ENCODE results near the gene HEATR5B.
A peak's percentile ranks its signal among the peaks of the same experiment; 100 is the strongest.
"Not testable (repeated sequence)": the region's sequence is repeated elsewhere in the genome, so short reads cannot be mapped to it uniquely, and the experiment has no call there.

HEATR5B gene

DNA sequence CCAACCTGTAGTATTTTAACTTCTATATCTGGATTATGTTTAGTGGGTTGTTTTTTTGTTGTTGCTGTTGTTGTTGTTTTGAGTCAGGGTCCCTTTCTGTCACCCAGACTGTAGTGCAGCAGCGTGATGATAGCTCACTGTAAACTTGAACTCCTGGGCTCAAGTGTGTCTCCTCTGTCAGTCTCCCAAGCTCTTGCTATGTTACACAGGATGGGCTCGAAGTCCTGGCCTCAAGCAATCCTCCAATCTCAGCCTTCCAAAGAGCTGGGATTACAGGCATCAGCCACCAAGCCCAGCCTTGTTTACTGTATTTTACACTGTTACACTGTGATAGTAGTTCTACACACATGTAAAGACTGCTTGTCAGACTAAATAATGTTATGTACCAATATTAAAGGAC lies 108.1 kb downstream of the HEATR5B start:
- DNase-seq: no peak

DNA sequence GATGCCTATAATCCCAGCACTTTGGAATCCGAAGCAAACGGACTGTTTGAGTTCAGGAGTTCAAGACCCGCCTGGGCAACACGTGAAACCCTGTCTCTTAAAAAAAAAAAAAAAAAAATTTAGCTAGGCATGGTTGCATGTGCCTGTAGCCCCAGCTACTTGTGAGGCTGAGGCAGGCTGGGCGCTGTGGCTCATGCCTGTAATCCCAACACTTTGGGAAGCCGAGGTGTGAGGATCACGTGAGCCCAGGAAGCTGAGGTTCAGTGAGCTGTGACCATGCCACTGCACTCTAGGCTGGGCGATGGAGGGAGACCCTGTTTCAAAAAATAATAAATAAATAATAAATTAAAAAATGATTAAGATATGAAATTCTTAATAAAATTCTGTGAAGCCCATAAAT lies 108.9 kb downstream of the HEATR5B start:
- DNase-seq: no peak

DNA sequence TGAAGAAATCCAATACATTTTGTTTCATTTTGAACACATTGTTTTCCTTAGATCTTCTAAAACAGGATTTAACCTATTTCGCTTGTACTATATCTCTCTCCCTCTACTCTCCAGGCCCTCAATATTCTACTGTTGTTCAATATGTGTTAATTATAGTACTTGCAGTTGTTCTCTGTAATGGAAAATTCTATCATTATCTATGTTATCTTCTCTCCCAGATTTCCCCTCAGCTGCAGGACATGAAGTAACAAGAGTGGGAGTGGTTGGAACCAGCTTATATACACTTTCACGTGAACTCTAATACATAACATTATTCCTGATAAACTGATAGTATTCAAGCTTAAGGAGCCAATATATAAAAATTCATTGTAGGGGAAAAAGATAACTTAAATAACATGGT lies 110.9 kb downstream of the HEATR5B start:
- DNase-seq: no peak

- no peak for DNase-seq
Measured at GRCh38 chr2:36971990-36972389, 112.2 kb downstream of the HEATR5B start.

- DNase-seq: no peak
Measured at GRCh38 chr2:36967236-36967876, 116.8 kb downstream of the HEATR5B start.

- DNase-seq: peak; percentile 98
Measured at GRCh38 chr2:36966370-36967235, 117.6 kb downstream of the HEATR5B start, which contains the start of gene STRN. Gene STRN, minus strand, starts transcription at chr2:36966536. Its CDS starts 73 bp downstream, at chr2:36966463.

DNA sequence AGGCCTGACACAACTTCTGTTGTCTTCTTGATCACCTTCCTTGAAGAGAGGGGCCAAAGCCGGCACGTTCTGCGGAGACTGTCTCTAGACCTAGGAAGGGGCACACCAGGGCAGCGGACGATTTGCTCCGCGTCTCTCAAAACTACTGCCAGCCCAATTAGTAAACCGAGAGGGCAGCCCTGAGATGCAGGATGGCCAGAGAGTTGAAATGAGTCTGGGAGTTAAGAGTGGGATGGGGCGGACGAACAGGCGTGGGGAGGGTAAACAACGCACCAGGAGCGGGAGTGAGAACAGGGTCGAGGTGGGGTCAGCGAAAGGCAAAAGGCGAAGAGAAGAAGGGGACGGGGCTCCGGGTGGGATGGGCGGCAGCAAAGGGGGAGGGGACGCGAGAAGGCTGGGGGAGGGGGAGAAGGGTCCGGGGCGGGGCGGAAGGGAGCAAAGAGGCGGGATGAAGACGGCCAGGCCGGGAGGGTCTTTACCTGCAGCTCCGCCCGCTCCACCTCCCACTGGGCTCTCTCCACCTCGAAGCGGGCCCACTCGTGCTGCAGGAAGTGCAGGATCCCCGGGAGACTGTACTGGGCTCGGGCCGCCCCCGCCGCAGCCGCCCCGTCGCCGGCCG lies 118.3 kb downstream of the HEATR5B start:
- peak; percentile 20 for DNase-seq

- no peak for DNase-seq
Measured at GRCh38 chr2:36965206-36965605, 119.0 kb downstream of the HEATR5B start.

GRCh38 chr2:36964496-36965058 lies 119.6 kb downstream of the HEATR5B start:
- DNase-seq: no peak

DNA sequence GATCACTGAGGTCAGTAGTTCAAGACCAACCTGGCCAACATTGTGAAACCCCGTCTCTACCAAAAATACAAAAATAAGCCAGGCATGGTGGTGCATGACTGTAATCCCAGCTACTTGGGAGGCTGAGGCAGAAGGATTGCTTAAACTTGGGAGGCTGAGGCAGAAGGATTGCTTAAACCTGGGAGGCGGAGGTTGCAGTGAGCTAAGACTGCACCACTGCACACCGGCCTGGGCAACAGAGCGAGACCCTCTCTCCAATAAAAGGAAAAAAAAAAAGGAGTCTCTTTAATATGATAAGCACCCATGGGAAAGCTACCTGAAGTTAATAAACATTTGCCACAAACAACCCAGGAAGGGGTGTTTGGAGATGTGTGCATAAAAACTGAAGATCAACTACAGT lies 120.4 kb downstream of the HEATR5B start:
- DNase-seq: no peak

DNA sequence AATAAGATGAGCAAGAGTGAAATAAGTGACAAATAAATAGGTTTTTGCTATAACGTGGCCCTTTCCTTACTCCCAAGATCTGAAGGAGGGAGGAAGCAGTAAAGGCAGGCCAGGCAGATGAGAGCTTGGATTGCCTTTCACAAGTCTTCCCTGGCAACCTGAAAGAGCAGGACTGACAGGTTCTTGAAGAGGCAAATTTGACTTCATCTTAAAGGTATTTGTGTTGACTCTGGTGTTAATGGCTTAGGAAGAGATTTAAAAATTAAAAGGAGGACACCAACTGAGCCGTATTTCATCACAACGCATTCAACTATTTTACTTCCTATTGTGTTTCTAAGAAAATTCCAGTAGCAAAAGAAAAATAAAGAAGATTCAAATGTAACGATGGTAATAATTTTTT lies 121.1 kb downstream of the HEATR5B start:
- no peak for DNase-seq

DNA sequence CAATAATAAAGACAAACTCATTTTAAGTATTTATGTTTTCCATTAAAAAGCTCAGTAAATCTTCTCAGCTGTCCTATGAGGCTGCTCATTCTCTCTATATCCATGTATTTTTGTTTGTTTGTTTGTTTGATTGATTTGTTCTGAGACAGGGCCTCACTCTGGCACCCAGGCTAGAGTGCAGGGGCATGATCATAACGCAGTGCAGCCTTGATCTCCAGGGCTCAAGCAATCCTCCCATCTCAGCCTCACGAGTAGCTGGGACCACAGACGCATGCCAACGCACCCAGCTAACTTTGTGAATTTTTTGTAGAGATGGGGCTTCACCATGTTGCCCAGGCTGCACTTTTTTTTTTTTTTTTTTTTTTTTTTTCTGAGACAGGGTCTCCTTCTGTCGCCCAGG lies 123.4 kb downstream of the HEATR5B start:
- DNase-seq: no peak

GRCh38 chr2:36960005-36960675 lies 124.0 kb downstream of the HEATR5B start:
- no peak for DNase-seq

DNA sequence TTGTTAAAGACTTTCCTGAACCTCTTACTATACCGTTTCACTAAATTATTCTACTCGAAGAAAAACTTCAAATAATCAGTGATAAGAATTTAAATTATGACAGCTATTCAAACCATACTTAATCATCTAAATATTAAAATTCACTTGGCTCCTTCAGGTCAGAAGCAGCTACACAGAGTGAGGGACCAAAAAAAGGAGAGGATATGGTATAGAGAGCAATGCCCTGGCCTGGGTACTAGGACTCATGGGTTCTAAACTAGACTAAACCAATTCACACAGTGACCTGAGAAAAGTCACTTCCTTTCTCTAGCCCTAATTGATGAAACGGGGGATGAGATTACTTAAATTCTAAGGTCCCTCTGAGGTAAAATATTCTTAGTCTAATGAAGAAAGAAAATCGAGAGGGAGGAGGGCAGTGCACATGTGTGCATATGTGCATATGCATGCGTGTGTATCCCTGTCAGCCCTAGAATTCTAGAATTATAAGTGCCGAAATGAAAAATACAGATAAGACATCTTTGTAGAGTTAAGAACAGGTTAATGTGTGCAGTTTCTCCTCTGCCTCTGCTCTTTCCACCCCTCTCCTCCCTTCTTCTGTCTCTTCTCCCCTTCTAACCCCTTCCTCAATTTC lies 129.1 kb downstream of the HEATR5B start:
- no peak for DNase-seq

- DNase-seq: no peak
Measured at GRCh38 chr2:36952748-36953197, 131.4 kb downstream of the HEATR5B start.

DNA sequence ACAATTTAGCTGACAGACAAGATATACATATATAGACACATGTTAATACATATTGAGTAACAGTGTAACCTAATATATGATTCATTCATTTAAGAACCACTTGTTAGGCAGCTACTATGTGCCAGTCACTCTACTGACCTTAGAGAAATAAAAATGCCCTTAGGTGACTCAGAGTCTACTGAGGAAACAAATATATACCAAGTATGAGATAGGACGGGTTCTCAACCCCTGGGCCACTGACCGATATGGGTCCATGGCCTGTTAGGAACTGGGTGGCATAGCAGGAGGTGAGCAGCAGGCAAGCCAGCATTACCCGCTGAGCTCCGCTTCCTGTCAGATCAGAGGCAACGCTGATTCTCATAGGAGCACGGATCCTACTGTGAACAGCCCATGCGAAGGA lies 132.6 kb downstream of the HEATR5B start:
- DNase-seq: no peak

GRCh38 chr2:36951027-36951518 lies 133.1 kb downstream of the HEATR5B start:
- DNase-seq: no peak

GRCh38 chr2:36949845-36950244 lies 134.3 kb downstream of the HEATR5B start:
- DNase-seq: no peak

DNA sequence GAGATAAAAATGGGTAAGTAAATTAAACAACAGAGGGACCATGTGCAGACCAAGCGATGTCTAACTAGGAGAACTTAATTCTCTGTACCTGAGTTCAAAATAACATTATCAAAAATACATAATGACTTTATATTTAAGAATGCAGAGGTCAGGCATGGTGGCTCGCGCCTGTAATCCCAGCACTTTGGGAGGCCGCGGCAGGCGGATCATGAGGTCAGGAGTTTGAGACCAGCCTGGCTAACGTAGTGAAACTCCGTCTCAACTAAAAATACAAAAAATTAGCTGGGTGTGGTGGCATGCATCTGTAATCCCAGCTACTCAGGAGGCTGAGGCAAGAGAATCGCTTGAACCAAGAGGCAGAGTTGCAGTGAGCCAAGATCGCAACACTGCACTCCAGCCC lies 138.9 kb downstream of the HEATR5B start:
- DNase-seq: not testable (repeated sequence)

DNA sequence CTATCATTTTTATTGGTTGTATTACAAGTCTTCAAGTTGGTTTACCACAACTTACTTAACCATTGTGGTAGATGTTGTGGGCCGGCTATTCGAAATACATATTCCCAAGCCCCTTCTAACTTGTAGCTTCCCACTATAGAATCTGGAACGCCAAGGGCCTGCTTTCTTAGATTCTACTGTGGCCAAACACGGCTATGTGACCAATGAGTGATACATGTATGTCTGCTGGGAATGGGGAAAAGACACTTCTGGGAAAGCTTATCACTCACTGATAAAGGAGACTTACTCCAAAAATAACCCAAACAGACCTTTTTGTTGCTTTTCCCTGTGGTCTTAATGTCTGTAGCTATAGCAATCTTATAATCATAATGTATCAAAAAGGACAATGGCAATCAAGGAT lies 142.3 kb downstream of the HEATR5B start:
- no peak for DNase-seq

DNA sequence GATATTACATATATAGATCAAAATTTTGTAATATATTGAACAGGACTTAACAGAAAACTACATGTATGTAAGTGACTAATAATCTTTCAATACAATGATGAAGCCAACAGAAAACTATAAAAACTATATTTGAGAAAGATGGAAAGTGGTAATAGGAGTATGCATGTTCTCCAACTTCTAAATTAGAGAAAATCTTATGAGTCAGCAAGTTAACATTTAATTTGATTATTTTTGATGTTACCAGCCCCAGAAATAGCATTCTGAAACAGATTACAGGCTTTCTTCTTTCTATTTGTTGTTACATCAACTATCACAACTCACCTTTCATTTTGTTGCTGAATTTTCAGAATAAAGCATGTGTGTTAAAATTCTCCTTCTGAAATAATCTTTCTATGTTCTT lies 147.6 kb downstream of the HEATR5B start:
- not testable (repeated sequence) for DNase-seq

- not testable (repeated sequence) for DNase-seq
Measured at GRCh38 chr2:36931688-36932087, 152.5 kb downstream of the HEATR5B start.
